SKM-1 treated with dmso at 0.1 percent for 144 hours (cell line): ENCODE measurements around the gene FAM161B.
A peak's percentile ranks its signal among the peaks of the same experiment; 100 is the strongest.
"Not testable (repeated sequence)": the region's sequence is repeated elsewhere in the genome, so short reads cannot be mapped to it uniquely, and the experiment has no call there.

ENCODE experiments used
- DNase-seq: peaks from one replicate; lab custom pipeline; 2025; ENCODE audit not compliant: unreplicated experiment; lab: John Stamatoyannopoulos, UW

The FAM161B gene, protein sequence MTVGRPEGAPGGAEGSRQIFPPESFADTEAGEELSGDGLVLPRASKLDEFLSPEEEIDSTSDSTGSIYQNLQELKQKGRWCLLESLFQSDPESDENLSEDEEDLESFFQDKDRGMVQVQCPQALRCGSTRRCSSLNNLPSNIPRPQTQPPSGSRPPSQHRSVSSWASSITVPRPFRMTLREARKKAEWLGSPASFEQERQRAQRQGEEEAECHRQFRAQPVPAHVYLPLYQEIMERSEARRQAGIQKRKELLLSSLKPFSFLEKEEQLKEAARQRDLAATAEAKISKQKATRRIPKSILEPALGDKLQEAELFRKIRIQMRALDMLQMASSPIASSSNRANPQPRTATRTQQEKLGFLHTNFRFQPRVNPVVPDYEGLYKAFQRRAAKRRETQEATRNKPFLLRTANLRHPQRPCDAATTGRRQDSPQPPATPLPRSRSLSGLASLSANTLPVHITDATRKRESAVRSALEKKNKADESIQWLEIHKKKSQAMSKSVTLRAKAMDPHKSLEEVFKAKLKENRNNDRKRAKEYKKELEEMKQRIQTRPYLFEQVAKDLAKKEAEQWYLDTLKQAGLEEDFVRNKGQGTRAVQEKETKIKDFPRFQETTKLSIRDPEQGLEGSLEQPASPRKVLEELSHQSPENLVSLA

DNA sequence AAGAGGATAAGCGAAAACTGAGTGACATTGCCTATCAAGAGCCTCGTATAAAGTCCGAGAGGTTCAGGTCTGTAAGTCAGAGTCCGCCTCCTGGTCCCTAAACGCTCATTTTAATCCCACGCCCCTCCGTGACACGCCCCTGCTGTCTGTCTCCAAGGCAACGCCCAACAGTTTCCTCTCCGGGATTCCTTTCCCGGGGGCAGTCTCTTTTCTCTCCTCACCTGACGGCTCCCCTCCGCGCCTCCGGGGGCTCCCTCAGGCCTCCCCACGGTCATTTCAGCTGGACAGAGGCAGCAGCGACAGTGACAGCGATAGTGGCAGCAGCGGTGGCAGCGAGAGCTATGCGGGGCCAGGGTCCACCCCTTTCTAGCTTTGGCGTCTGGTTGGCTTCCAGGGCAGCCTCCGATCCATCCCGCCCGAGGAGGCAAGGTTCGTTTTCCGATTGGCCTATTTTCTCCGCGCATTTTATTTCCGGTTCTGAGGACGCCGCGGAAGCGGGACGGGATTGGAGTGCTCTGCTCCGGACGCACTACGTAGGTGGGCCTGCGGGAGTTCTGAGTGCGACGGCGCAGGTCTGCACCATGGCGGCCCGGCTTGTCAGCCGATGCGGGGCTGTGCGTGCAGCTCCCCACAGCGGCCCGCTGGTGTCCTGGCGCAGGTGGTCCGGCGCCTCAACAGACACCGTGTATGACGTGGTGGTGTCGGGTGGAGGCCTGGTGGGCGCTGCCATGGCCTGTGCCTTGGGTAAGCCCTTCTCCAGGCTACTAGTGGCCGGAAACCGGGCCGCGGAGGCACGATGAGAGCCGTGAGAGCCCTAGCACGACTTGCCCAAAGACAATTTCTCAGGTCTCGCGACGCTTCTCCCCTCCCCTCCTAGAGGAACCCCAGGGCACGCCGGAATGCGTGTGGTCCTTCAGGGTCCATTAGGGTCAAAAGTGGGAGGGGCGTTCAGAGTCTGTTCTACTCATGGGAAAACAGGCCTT is at the start of gene FAM161B, which contains the start of gene COQ6:
Gene FAM161B (minus strand): TSS at position 343 of the 983 bp plus-strand sequence. CDS start 68 bp downstream, at position 275.
Gene COQ6 (plus strand): TSS at position 551 of the 983 bp plus-strand sequence. CDS start 31 bp downstream, at position 582.
- peak; percentile 69 for DNase-seq

- no peak for DNase-seq
Observed at GRCh38 chr14:73998726-73999125, 48.8 kb upstream of the FAM161B start.

GRCh38 chr14:73997944-73998447 is 48.1 kb upstream of the FAM161B start:
- DNase-seq, result no peak

DNA sequence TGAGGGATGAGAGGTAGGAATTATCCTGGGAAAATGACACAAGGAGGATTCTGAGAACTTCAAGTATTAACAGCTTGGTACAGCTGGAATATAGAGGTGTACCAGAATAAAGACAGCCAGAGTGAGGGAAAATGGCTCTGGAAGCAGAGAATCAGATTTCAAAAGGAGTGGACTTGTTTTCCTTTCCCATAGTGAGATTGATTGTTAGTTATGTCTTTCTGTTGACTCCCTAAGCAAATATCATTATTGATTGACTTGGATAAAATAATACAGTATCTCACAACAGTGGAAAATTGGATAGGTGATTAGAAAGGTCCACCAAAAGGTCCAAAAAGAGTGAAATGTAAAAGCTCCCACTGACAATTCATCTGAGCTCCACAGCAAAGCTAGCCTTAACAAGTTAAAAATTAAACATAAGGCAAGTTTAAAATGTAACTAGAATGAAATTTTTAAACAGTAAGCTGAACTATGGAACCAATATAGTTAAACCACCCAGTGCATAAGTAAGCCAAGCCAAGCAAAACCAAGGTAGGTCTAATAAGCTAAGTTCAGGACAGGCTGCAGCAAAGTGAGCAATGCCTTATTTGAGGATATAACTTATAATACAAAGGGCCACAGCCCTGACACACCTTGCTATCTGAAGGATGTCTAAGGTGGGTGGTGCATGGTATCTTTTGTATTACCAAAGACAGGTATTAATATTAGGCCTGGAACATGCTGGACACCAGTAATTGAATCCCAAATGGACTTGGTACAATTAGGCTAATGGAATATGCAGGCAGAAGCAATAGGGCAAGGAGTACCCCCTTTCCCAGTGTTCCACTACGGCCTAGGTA is 47.4 kb upstream of the FAM161B start:
- DNase-seq, result no peak

DNA sequence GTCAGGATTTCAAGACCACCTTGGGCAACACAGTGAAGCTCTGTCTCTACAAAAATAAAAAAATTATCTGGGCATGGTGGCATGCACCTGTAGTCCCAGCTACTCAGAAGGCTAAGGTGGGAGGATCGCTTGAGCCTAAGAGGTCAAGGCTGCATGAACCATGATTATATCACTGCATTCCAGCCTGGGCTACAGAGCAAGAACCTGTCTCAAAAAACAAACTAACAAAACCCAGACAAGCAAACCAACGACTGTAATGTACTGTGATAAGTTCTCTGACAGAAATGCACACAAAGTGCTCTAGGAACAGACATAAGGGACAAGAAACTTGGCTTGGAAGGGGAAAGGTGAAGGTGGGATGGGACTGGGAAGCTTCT is 46.8 kb upstream of the FAM161B start:
- DNase-seq, result no peak

DNA sequence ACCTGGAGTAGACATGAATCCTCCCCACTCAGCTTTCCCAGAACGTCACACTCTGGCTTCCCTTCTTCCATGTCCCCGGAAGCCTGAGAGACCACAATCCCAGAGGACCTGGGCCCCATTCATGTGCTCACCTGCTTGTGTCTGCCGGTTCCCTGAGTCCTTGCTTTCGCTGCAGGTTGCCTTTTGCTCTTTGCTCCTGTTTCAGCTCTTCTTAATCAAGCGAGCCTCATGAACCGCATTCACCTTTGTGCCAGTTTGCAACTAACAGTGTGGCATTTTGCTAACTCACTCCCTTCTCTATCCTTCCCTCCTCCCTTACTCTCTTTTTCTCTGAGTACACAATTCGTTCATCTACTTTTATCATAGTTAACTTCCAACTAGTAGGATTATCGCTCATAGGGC is 46.1 kb upstream of the FAM161B start:
- DNase-seq, result no peak

GRCh38 chr14:73994926-73995325 is 45.0 kb upstream of the FAM161B start:
- not testable (repeated sequence) for DNase-seq

GRCh38 chr14:73991092-73991491 is 41.2 kb upstream of the FAM161B start:
- no peak for DNase-seq

DNA sequence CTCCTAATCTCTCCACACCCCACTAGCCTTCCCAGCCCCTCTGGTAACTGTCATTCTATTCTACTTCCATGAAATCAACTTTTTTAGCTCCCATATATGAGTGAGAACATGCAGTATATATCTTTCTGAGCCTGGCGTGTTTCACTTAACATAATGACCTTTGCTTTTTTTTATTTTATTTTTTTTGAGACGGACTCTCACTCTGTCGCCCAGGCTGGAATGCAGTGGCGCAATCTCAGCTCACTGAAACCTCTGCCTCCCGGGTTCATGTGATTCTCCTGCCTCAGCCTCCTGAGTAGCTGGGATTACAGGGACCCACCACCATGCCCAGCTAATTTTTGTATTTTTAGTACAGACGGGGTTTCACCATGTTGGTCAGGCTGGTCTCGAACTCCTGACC is 38.8 kb upstream of the FAM161B start:
- DNase-seq, result not testable (repeated sequence)

- DNase-seq, result no peak
Observed at GRCh38 chr14:73988065-73988464, 38.2 kb upstream of the FAM161B start.

GRCh38 chr14:73977896-73978295 is 28.0 kb upstream of the FAM161B start:
- no peak for DNase-seq

GRCh38 chr14:73976125-73976524 is 26.2 kb upstream of the FAM161B start:
- no peak for DNase-seq

DNA sequence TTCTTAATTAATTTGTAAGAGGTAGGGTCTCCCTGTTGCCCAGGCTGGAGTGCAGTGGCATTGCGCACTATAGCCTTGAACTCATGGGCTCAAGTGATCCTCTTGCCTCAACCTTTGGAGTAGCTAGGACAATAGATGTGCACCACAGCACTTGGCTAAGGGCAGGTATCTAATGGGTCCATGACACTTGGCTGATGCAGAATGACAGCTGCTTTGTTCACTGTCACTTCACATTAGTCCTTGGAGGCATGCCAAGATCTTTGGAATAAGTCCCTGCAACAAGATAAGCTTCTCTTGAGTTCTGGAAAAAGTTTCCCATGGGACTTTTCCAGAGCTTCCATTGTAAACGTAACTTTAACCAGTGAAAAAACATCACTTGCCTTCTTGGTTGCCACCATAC is 23.6 kb upstream of the FAM161B start:
- no peak for DNase-seq

- no peak for DNase-seq
Observed at GRCh38 chr14:73968885-73969284, 19.0 kb upstream of the FAM161B start.

DNA sequence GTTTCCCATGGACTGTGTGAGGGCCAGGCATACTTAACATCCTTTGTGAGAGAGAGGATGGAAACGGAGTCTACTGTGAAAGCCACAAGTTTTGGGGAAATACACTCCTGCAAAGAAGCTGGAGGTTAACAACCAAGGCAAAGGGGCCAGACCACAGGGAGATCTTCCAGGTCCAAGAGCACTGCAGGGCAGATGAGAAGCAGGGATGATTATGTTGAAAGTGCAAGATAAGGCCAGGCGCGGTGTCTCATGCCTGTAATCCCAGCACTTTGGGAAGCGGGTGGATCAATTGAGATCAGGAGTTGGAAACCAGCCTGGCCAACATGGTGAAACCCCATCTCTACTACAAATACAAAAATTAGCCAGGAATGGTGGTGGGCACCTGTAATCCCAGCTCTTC is 15.3 kb upstream of the FAM161B start:
- DNase-seq, result no peak

DNA sequence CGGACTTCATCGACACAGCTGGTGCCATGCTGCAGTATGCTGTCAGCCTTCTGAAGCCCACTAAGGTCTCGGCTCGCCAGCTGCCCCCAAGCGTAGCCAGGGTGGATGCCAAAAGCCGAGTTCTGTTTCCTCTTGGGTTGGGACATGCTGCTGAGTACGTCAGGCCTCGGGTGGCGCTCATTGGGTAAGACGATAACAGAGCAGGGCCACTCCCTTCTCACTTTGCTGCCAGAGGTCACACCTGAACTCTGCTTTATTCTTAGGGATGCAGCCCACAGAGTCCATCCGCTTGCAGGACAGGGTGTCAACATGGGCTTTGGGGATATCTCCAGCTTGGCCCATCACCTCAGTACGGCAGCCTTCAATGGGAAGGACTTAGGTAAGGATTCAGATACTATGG is 11.3 kb upstream of the FAM161B start:
- DNase-seq, result no peak

- no peak for DNase-seq
Observed at GRCh38 chr14:73958591-73958990, 8.7 kb upstream of the FAM161B start.

DNA sequence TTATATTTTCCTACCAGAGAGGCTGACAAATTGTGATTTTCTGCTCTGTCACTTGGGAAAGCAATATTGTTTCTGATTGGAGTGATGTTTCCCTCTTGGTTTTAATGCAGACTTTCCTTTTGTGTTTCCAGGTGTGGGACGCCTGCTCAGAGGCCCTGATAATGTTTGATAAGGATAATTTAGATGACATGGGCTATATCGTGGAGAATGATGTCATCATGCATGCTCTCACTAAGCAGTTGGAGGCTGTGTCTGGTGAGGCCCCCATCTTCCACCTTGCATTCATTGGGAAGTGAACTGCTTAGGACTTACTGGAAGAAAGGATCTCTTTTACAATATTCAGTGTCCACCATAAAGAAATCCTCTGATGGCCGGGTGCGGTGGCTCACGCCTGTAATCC is 5.8 kb upstream of the FAM161B start:
- no peak for DNase-seq

DNA sequence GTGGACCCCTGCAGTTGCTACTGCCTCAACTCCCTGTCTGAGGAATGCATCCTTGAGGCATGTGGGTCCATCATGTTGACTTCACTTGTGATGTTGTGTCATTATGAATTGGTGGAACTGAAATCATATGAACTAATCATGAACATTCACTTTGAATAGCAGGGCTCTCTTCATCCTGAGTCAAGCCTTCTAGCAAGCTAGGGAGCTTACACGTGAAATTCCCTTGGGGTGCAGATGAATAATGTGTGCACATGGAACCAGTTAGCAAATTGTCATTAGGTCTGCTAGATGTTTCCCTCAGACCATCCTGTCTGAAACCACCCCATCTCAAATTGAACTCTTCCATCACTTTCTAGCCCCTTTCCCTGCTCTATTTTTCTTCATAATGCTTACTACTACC is 3.8 kb upstream of the FAM161B start:
- no peak for DNase-seq

GRCh38 chr14:73945159-73945670 is 4.7 kb downstream of the FAM161B start:
- no peak for DNase-seq
